GM19099 (cell line): ENCODE results near the gene LYRM1.

ENCODE experiments used
- POLR2A ChIP-seq: IDR thresholded peaks from 3 replicates; pipeline ENCODE4 v1.6.1; 2011; ENCODE audit warnings: low read depth; ENCODE audit not compliant: insufficient read length; ENCODE audit errors: extremely low read depth

The LYRM1 gene

DNA sequence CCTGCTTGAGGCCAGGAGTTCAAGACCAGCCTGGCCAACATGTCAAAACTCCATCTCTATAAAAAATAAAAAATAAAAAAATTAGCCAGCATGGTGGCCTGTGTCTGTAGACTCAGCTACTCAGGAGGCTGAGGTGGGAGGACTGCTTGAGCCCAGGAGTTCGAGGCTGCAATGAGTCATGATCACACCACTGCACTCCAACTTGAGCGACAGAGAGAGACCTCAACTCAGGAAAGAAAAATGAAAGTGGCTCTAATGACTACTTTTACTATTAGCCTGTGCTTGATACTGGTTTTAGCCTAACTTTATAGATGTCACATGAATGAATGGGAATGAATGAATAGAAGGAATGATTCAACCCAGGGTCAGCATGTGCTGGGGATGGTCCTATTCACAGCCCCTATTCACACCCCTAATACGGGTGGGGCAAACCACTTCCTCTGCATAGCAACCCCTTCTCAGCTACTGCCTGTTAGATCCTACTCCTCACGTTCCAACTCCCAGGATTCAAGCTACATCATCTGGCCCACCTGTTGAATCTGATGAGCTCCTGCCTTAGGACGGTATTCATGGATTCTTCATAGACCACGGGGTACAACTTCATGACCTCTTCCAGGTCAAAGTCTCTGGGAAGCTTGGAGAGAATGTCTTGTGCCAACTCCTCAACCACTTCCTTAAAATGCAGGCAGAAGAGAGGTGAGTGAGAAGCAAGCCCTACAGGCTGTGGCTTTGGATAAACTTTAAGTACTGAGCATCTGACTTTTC, 40.5 kb downstream of the LYRM1 start:
- TF ChIP-seq POLR2A, result no peak

DNA sequence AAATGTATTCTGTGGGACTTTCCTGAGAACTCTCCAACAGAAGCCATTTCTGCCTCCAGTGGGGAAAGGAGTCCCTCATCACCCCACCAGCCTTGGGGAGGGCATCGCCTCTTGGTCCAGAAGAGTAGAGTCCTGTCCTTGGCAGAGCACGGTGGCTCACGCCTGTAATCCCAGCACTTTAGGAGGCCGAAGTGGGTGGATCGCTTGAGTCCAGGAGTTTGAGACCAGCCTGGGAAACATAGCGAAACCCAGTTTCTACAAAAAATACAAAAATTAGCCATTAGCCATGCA, 41.0 kb downstream of the LYRM1 start:
- TF ChIP-seq POLR2A, result no peak

DNA sequence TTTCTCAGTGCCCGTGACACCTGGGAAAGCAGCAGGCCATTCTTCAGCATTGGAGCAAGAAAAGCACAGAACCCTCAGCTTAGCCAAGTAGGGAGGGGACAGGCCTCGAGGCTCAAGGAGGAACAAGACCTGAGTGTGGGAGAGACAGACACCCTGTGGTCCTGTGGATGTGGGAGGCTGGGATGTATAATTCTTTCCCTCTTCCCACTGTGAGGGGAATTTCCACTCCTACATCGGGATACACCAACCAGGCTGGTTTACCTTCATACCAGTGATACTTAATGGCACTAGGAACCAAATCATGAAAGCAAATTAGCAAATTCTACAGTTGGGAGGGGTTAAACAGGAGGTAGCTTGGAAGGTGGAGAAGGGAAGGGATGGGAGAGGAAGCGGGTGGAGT, 41.7 kb downstream of the LYRM1 start:
- no peak for TF ChIP-seq POLR2A

DNA sequence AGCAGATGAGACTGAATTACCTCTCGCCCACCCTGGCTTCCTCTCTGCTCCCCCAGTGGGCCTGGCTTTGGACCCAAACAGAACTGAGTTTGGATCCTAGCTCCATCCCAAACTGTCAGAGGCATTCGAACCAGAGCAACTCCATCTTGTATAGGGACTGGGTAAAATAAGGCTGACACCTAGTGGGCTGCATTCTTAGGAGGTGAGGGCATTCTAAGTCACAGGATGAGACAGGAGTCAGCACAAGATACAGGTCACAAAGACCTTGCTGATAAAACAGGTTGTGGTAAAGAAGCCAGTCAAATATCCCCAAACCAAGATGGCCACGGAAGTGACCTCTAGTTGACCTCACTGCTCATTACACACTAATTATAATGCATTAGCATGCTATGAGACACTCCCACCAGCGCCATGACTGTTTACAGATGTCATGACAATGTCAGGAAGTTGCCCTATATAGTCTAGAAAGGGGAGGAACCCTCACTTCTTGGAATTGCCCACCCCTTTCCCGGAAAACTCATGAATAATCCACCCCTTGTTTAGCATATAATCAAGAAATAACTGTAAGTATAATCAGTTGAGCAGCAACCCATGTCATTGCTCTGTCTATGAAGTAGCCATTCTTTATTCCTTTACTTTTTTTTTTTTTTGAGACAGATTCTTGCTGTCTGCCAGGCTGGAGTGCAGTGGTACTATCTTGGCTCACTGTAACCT, 44.4 kb downstream of the LYRM1 start:
- no peak for TF ChIP-seq POLR2A

DNA sequence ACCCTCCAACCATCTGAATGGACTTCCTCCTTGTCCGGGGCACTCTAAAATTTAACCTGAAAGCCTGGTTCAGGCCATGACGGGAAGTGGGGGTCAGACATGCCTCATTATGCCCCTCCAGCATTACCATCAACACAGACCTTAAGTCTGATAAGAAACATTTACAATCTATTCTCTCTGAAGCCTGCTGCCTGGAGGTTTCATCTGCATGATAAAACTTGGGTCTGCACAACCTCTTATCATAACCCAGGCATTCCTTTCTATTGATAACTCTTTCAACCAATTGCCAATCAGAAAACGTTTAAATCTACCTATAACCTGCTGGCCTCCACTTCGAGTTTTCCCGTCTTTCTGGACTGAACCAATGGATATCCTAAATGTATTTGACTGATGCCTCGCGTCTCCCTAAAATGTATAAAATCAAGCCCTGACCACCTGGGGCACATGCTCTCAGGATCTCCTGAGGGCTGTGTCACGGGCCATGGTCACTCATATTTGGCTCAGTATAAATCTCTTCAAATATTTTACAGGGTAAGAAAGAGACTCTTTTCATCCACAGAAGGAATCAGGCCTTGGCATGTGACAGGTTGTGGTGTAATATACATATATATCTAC, 45.6 kb downstream of the LYRM1 start:
- no peak for TF ChIP-seq POLR2A

DNA sequence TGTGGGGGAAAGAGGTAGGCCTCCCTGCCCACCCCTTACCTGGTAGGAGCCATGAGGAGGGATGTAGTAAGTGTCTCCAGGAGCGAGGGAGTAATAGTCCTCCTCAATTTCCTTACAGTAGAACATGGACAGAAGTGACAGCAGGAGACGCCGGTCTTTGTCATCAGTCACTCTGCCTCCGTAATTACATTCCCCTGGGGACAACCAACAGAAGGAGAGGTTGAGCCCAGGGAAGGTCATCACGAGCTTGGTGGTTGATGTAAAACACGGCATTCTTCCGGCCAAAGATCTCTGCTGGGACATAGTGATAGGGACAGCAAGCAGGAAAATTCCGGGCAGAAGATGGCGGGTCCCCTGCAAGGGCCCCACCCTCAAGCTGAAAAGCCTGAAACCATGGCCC, 47.9 kb downstream of the LYRM1 start:
- no peak for TF ChIP-seq POLR2A

DNA sequence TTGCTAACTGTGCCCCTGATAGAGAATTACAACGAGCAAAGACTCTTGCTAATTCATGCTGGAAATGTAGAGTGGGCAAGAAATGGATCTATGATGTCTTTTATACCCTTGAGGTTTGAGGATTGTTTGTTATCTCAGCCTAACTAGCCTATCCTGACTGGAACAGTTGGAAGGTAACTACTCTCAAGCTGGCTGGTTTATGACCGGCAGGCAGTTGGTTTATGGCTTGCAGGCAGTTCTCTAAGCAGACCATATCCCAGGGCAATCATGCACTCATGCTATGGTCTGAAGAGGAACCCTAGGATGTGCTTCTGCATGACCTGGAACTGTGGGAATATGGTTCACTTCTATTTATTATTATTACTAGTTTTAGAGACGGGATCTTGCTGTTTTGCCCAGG, 49.1 kb downstream of the LYRM1 start:
- TF ChIP-seq POLR2A, result no peak

DNA sequence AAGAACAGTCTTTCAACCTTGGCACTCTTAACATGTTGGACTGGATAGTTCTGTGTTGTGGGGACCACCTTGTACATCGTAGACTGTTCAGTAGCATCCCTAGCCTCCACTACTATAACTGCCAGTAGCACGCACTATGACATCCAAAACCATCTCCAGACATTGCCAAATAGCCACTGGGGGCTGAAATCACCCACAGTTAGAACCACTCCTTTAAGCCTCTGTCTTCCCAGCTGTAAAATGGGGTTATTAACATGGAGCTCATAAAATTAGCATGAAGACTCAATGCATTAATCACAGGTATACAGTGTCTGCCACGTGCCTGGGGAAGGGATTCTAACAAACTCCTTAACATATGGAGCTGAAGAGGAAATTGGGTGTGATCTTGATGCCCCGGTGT, 49.7 kb downstream of the LYRM1 start:
- TF ChIP-seq POLR2A, result no peak

DNA sequence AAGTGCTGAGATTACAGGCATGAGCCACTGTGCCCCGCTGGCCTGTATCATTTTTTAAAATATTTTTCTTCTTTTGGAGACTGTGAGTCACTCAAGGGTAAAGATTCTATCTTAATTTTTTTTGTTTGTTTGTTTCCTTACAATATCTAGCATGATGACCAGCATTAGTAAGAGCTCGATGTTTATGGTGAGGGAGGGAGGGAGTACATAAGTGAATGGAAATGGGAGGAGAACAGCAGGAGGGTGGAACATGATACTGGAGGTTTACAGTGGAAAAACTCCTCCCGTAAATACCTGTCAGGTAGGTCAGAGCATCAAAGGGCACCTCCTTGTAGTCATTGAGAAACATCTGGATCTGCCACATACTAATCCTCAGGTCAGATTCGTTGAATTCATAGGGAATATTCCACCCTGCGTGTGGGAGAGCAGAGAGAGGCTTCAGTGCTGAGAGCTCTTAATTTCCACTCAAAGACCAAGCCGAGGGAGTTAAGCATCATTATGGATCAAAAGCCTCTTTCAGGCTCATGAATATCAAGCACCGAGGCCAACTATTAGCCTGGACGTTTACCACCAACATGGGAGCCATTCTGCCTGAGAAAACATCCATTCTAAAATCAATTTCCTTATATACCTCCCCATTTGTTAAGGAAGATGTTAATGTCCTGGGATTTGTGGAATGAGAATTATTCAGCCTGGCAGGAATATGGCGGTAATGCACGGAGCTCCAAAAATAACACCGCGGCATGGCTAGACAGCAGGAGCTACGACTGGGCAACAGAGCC, 51.8 kb downstream of the LYRM1 start:
- TF ChIP-seq POLR2A, result no peak

DNA sequence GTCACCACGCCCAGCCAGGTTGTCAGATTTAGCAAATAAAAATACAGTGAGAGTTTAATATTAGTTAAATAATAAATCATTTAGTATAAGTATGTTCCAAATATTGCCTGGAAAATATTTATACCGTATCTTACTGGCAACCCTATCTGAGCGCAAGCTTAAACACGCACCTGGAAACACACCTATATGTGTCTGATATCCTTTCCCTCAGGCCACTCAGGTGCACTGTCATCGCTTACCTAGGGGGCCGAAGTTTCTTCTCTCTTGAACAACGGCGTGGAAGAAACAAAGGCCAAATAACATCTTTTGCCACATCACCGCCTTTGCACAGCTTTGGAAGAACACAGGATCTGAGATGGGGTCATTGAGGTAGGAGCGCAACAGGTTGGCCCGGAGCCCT, 54.0 kb downstream of the LYRM1 start:
- TF ChIP-seq POLR2A, result no peak

DNA sequence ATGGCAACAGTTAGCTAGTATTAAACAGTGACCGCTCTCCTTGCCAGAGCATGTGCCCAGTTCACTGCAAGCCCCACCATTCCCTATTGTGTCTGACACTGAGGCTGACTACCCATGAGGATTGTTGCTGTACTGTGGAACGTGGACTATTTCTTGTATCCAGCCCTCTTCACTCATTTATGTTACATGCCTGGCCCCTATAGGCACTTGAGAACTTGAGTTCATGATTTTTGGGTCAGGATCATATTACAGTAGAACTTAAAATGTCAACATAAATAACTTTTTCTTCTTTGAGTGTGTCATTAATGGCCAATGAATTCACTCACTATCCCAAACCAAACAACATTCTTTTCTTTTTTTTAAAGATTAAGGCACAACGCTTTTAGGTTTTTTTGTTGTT, 55.7 kb downstream of the LYRM1 start:
- TF ChIP-seq POLR2A, result no peak

DNA sequence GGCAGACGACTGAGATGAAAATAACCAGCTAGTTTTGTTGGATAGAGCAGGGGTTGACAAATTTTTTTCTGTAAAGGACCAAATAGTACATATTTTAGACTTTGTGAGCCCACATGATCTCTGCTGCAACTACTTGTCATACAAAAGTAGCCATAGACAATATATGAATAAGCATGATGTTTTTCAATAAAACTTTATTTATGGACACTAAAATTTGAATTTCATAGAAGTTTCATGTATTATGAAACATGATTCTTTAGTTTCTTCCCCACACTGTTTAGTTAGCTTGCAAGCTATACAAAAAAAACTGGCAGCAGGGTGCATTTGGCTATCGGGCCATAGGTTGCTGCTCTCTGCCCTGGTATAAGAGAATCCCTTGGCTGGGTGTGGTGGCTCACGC, 56.6 kb downstream of the LYRM1 start:
- no peak for TF ChIP-seq POLR2A

DNA sequence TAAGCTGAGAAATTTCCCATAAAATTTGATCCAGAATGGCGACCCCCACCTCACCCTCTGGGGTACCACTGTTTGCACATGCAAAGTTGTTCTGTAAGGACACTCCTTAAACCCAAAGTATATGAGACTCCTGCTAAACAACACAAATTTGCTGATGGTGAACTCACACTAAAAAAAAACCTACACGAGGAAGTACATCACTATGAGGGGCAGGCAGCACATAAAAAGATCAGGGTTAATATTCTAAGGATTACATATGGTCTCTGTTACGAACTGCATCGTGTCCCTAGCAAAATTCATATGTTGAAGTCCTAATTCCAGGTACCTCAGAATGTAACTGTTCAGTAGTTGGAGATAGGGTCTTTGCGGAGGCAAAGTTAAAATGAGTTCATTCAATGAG, 60.3 kb downstream of the LYRM1 start:
- TF ChIP-seq POLR2A, result no peak

DNA sequence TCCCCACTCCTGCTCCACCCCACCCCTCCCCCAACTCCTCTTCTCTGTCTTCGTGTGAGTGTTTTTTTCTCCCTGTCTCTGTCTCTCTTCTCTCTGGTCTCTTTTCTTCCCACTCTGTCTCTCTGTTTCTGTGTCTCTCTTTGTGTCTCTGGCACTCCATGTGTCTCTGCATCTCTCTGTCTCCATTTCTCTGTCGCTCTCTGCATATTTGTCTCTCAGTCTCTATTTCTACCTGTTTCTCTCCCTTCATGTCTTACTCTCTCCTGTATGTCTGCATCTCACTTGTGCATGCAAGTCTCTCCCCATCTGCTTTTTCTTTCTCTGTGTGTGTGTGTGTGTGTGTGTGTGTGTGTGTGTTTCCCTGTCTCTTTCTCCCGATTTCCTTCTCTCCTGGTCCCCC, 68.2 kb downstream of the LYRM1 start:
- TF ChIP-seq POLR2A, result no peak

DNA sequence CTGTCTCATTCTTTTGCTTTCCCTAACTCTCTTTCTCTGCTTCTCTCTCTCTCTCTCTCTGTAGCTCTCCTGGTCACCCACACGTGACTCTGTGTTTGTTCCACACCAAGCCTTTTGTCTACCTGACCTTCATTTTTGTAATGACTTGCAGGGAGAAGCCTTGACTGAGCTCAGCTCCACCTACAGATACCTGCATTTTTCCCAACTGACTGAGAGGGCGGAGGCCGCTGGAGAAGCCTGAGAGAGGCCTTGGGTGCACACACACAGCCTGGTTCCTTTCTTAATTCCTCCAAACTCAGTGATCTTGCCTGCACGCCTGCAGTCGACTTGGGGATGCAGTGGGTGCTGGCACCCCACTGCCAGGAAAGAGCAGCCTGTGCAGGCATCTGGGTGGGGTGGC, 68.8 kb downstream of the LYRM1 start:
- no peak for TF ChIP-seq POLR2A
